GM12874 (cell line): ENCODE data around the gene RAB5A.

ENCODE experiments used
- TF ChIP-seq, protein P1 (sequence below): IDR thresholded peaks from 2 replicates; pipeline ENCODE4 v1.5.1; 2011; ENCODE audit warnings: low read depth, mild to moderate bottlenecking, control low read depth, low read length, moderate library complexity; ENCODE audit not compliant: insufficient read depth

Gene RAB5A

DNA sequence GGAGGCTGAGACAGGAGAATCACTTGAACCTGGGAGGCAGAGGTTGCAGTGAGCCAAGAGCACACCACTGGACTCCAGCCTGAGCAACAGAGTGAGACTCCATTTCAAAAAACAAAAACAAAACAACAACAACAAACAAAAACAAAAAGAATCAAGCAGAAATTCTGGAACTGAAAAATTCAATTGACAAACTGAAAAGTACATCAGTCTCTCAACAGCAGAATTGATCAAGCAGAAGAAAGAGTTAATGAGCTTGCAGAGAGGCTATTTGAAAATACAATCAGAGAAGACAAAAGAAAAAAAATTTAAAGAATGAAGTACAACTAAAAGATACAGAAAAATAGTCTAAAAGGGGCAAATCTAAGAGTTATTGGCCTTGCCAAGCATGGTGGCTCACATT, 35.4 kb upstream of the RAB5A start:
- TF ChIP-seq, protein P1, sequence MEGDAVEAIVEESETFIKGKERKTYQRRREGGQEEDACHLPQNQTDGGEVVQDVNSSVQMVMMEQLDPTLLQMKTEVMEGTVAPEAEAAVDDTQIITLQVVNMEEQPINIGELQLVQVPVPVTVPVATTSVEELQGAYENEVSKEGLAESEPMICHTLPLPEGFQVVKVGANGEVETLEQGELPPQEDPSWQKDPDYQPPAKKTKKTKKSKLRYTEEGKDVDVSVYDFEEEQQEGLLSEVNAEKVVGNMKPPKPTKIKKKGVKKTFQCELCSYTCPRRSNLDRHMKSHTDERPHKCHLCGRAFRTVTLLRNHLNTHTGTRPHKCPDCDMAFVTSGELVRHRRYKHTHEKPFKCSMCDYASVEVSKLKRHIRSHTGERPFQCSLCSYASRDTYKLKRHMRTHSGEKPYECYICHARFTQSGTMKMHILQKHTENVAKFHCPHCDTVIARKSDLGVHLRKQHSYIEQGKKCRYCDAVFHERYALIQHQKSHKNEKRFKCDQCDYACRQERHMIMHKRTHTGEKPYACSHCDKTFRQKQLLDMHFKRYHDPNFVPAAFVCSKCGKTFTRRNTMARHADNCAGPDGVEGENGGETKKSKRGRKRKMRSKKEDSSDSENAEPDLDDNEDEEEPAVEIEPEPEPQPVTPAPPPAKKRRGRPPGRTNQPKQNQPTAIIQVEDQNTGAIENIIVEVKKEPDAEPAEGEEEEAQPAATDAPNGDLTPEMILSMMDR = no peak

DNA sequence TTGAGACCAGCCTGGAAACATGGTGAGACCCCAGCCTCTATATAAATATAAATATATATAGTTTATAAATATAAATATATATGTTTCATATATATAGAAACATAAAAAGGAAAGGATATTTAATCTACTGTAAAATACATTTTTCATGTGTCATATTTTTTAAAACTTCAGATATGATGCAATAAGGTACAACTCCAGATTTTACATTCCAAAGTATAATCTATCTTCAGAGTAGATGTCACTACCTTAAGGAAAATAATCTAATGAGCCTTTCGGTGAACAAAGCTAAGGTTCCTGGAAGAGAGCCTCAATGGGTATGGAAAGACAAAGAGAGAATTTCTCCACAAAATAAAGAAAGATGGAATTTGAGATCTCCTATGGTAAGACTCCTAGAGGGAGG, 29.7 kb upstream of the RAB5A start:
- TF ChIP-seq, protein P1 = no peak

DNA sequence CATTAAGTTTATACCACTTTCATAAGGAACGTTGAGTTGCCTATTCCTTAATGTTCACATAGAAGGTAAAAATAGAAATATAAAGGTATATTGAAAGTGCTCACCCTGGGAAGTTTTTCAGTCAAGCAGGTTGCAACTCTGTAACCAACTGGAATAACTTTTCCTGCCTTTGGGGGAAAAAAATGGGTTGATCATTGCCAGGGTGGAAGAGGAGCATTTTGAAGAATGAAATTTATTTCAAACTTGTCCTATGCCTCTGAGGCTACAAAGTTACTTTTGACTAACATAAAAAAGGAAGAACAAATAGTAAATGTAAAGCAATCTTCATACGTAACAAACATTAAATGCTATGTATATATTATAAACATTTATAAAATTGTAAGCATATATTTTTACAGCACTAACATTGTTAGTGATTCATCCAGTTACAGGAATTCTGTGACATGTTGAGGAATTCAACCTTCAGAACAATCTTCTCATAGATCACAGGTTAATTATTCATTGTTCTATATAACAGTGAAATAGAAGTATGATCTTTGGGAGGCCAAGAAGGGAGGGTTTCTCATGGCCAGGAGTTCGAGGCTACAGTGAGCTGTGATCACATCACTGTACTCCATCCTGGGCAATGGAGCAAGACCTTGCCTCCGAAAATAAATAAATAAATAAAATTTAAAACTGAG, 26.4 kb upstream of the RAB5A start:
- TF ChIP-seq, protein P1 = no peak

DNA sequence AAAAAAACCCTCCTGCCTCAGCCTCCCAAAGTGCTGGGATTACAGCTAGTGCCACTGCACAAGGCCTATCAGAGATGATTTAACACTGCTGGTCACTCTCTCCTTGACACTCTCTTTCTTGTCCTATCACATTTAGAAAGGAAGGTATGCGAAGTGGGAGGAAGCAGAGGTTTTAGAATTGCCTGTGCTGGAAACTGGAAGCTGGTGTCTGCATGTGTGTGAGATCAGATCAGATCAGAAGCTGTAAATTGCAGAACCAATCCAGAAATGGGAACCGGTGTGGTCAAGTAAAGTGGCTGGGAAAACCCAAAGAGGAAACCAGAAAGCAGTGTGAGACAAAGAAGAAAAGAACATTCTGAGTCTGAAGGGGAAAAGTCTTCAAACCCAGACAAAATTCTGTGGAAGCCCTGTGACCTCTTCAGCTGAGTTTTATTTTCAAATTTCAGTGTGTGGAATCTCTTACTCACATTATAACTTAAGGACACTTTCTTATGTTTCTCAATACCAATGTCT, 15.7 kb upstream of the RAB5A start:
- TF ChIP-seq, protein P1 = no peak

DNA sequence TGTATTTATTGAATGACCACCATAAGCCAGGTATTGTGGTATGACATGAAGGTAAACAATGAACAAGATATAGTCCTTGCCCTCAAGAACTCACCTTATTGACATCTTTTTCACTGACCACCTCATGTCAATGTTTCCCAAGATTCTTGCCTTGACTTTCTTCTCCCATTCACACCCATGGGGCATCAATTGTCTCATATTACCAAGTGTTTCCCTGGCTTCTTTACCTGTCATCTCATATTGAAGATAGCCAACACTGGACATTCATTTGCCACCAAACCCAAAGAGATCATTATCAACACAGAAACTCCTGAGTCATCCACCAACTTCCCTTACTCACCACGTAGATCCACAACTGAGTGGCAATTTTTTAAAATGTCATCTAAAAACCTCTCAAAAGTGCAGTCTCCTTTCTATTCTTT, 15.1 kb upstream of the RAB5A start:
- TF ChIP-seq, protein P1 = no peak

DNA sequence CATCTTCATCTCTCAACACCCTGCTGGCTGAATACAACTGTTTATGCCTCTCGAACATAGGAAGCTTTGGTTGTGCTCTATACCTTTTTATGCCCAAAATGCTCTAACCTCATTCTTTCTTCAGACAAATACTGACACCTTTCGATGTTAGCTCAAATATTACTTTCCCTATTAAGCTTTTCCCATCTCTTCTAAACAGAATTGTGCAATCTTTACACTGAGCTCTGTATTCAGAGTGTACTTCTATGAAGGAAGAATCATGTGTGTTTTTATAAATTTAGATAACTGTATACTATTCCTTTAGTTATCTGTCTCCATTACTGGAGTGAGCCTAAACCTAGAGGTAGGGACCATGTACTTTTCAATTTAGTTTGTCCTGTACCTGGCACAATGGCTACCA, 14.5 kb upstream of the RAB5A start:
- TF ChIP-seq, protein P1 = no peak

DNA sequence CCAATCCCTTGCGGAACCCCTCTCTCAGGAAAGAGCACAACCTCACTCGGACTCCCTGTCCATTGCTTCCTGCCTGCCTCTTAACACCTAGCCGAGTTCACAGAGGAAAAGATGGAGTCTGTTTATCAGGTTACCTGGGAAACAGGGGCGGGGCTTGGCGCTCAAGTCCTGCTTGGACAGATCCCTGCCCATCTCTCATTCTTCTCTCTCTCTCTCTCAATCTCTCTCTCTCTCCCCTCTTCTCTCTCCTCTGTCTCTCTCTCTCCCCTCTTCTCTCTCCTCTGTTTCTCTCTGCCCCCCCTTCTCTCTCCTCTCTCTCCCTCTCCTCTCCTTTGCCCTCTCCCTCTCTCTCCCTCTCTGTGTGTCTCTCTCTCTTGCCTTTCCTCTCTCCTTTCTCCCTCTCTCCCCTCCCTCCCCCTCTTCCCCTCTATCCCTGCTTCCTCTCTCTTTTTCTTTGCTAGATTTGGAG, 12.8 kb upstream of the RAB5A start, which contains the start of gene EFHB:
EFHB (minus strand) TSS at position 120 of the 469 bp plus-strand sequence. CDS start 199 bp downstream, outside the sequence.
- TF ChIP-seq, protein P1 = no peak
